Measurements from ENCODE around the gene DLST.

DLST gene

DNA sequence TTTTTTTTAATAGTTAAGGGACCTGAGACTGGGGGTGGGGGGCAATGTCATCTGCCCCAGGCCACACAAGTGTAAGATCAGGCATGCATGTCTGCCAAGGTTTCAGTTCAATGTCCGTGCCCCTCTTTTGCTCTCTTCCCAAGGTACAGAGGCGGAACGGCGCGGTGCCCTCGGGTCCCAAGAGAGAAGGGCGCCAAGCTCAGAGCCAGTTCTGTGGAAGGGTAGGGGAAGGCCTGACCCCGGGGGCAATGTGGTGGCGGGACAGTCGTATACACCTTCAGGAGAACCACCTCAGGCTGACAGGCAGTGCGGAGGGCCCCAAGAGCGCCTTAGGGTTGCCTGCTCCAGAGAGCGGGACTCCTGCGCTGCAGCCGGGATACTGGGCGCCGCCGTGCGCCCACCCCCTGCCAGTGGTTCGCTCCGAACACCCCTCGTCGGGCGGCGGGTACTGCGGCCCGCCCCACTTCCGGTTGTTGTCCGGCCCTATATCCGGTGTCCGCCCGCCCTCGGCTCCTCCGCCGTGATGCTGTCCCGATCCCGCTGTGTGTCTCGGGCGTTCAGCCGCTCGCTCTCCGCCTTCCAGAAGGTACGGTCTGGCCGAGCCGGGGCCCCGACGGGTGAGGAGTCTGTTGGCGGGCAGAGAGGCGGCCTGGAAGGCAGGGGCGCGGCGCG lies at the start of gene DLST:
TSS of gene DLST (plus strand) at position 486 of the 672 bp plus-strand sequence. CDS start at position 524, 38 bp downstream.
- no peak for DNase-seq (ENCODE audit: low read depth, low spot score)

- DNase-seq (ENCODE audit: low read depth, low spot score): no peak
Measured at GRCh38 chr14:74832849-74833248, 48.9 kb upstream of the DLST start.

GRCh38 chr14:74834692-74835392 lies 46.9 kb upstream of the DLST start:
- no peak for DNase-seq (ENCODE audit: low read depth, low spot score)

- DNase-seq (ENCODE audit: low read depth, low spot score): no peak
Measured at GRCh38 chr14:74835645-74836250, 46.0 kb upstream of the DLST start.

DNA sequence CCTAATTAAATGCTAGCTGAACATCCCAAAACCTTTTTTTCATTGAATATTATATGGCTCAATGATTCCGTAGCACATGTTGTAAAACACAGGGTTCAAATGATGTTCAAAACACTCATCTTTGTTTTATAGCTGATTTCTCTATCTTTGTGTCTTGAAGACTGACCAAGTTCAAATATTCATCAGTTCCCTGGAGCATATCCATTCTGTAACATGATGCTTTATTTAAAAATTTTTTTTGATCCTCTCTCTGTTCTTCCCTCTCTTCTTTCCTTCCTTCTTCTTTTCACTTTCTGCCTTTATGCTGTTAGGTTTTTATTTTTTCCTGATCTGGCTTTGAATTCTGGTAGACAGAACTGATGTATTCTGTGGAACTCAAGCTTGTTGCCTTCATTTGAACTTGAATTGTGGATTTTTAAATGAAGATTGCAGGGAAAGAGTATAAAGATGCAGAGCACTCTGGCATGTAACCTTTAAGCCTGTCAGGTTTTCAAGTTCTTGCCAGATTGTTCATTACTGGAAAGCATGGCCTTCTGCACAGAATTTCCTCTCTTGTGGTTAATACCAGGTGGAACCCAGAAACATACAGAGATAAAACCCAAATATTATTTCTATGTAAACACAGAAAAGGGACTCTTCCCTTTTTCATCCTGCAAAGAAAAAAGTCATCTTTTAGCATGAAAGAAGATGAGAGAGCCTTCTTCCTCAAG lies 45.3 kb upstream of the DLST start:
- DNase-seq (ENCODE audit: low read depth, low spot score): no peak

DNA sequence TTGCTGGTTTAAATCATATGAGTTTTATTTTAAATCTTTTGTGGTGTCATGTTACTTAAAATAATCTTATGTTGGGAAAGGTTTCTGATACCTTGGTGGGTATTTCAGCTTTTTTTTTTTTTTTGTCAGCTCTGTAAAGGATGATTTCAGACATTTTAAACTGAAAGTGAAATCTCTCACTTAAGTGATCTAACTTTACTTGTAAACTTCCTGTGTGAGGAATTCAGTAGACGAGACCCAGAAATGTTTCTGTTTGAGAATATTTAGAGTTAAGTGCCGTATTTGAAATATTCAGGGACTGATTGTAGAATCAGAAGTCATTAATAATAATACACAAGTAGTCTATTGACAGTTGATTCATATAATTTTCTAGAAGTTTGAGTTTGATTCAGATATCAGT lies 43.5 kb upstream of the DLST start:
- DNase-seq (ENCODE audit: low read depth, low spot score): no peak

- DNase-seq (ENCODE audit: low read depth, low spot score): no peak
Measured at GRCh38 chr14:74840603-74841030, 41.1 kb upstream of the DLST start.

DNA sequence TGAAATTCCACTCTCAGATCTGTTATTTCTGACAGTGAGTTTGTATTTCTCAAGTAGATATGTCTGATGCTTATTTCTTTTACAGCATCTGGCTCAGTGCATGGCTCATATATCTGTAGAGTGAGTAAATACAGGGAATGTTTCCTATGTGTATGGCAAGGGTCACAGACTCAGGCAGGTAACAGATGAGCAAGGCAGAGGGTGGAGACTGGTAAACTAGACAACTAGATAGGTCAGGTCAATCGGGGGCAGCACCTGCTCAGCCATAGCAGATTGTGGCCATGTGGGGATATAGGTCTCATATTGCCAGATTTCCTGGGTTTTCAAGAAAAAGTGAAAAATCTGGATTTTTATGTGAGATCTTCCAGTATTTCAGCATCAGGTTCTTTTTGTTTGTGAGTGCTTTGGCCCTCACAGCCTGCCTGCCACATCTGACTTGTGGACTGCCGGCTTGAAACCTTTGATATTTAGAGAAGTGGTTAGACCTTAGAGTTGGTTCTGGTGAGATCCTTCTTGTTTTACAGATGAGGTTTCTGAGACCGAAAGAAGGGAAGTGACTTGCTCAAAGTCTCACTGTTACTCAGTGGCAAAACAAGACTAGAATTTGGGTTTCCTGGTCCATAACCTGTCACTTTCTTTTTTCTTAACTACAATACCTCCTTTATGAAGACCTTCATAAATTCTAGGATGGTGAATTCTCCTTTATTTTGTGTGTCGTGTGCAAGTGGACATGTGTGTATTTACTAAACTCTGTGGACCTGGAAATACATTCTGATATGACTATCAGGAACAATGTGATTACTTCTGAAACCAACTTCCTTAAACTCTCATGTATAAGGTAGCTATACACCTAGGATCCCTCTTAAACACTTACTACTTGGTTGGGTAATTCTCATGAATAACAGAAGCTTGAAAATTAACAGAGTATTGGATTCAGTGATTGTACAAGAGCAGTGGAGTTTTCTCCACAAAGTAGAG lies 40.2 kb upstream of the DLST start:
- DNase-seq (ENCODE audit: low read depth, low spot score): no peak

DNA sequence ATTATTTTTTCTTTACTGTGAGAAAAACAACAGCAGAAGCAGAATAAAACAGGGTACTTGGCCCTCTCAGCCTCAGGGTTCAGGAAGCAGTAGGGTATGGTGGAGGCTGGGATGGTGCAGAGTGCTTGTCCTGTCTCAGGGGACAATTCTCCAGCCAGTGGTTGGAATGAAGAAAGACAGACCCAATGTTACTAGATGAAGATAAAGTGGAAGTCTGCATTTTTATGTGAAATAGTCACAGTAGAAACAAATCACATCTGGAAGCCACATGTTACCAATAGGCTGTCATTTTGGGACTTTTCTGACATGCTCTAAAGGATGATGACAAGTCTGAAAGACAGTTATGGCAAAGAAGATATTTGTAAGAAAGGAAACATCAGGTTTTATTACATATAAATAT lies 38.1 kb upstream of the DLST start:
- DNase-seq (ENCODE audit: low read depth, low spot score): no peak

DNA sequence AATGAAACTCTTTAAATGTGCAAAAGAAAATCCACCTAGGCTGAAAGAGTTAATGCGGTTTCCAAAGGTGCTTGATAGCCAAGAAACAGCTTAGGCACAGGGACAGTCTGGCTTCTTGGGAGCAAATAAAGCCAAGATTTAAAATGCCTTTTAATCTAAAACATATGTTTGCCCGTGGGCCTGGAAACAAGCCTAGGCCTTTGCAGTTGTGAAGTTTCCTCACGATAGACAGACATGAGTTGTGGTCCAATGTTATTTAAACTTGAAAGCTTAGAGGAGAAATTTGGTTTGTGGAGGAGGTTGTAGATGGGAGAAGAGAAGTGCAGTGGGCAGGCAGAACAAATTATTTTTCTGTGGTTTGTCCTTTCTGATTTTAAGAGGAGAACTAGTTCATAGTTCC lies 35.5 kb upstream of the DLST start:
- no peak for DNase-seq (ENCODE audit: low read depth, low spot score)

- DNase-seq (ENCODE audit: low read depth, low spot score): no peak
Measured at GRCh38 chr14:74846968-74847665, 34.6 kb upstream of the DLST start.

GRCh38 chr14:74848768-74849167 lies 32.9 kb upstream of the DLST start:
- DNase-seq (ENCODE audit: low read depth, low spot score): no peak

- DNase-seq (ENCODE audit: low read depth, low spot score): no peak
Measured at GRCh38 chr14:74852922-74853530, 28.7 kb upstream of the DLST start.

DNA sequence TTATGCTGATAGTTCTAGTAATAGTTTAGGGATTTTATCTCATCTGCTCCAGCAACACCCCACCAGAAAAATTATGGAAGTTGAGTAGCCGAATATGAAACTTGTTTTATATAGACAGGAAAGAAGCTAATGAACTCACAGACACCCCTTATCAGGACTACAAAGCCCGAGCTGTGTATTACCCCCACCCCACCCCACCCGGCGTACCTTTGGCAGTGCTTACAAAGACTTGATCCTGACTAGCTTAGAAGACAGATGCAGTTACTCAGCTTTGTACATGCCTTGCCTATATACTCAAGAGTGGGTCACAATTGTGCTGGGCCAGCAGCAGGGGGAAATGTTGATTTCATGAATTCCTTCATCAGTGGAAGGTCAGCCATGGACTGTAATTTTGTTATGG lies 28.1 kb upstream of the DLST start:
- DNase-seq (ENCODE audit: low read depth, low spot score): no peak

DNA sequence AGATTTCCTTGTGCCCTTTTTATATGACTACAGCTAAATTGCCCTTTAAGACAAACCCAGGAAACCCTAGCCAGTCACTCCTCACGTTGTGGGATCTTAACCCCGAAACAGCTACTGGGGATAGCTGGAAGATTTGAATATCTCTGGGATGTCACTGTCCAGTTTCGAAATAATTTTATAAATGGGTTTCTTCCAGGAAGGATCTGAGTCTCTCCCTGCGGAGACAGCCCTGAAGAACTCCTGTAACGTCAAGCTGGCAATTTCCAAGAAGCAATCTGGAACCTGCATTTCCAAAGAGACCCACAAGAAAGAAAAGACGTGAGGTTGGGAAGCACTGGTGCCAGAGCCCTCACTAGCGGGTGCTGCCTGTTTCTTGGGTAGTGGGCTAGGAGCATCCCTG lies 26.7 kb upstream of the DLST start:
- DNase-seq (ENCODE audit: low read depth, low spot score): no peak

- DNase-seq (ENCODE audit: low read depth, low spot score): no peak
Measured at GRCh38 chr14:74855945-74856344, 25.8 kb upstream of the DLST start.

GRCh38 chr14:74856366-74856765 lies 25.4 kb upstream of the DLST start:
- DNase-seq (ENCODE audit: low read depth, low spot score): no peak

DNA sequence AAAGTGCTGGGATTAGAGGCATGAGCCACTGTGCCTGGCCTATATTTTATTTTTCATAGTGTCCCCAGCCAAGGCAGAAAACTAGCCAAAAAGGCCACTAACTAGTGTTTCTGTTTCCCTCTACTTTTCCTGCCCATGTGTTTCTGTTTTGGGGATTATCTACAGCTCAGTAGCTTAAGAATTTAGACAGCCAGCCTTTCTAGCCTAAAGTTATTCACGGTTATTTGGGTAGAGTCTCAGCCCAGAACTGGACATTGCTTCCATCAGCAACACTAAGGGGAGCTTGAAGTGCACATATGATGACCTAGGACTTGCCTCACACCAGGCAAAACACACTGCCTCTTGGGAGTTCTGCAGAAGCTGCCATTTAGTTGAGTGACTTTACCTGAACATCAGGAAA lies 23.7 kb upstream of the DLST start:
- no peak for DNase-seq (ENCODE audit: low read depth, low spot score)

- DNase-seq (ENCODE audit: low read depth, low spot score): no peak
Measured at GRCh38 chr14:74859757-74860552, 21.8 kb upstream of the DLST start.

Data from smooth muscle cell of the brain vasculature (primary cell).